ENCODE measurements around the gene XIRP1.

- no peak for TF ChIP-seq CTCF (IDR thresholded peaks at IDR 0.05; ENCODE audit: borderline replicate concordance, extremely low read depth, low read length, poor library complexity, severe bottlenecking)
- no peak for TF ChIP-seq EZH2 (IDR thresholded peaks at IDR 0.05; ENCODE audit: borderline replicate concordance, low read depth, low read length, severe bottlenecking)
Observed at GRCh38 chr3:39222939-39223338, 30.5 kb upstream of the XIRP1 start.

All from DND-41 (cell line).